Stomach (tissue), 9 donors: ENCODE measurements around the gene AGPS. TPM values are rescaled to one million over a fixed set of nuclear protein-coding genes. Genes with fewer than 3 reads are reported as not detected.

Source experiments
- DNase-seq, 2 donors: peaks; one replicate each; pipeline versions ENCODE4 v3.0.0 to v3.0.0-alpha.2; 2013 to 2019
- H3K27ac ChIP-seq, 5 donors: fragments of 200-600 bp in 4 of 5; sonication (generic) in 4 of 5; one replicate each; pipeline ENCODE4 v1.5.1; 2013 to 2019; ENCODE audit warnings: mild to moderate bottlenecking in 1 of 5, moderate library complexity in 1 of 5
- H3K27me3 ChIP-seq, 3 donors: fragments of 200-600 bp; sonication (generic); one replicate each; pipeline ENCODE4 v1.5.1; 2017 to 2019; ENCODE audit warnings: mixed run types in 1 of 3
- H3K36me3 ChIP-seq, 4 donors: fragments of 200-600 bp; sonication (generic); 1 replicate in 3 of 4; 2 replicates in 1 of 4; pipeline ENCODE4 v1.5.1; 2016 to 2019
- H3K4me1 ChIP-seq, 4 donors: fragments of 200-600 bp; sonication (generic); one replicate each; pipeline ENCODE4 v1.5.1; 2016 to 2019
- H3K4me3 ChIP-seq, 4 donors: fragments of 200-600 bp; sonication (generic) in 3 of 4; one replicate each; pipeline ENCODE4 v1.5.1; 2016 to 2019; ENCODE audit warnings: mild to moderate bottlenecking in 1 of 4
- H3K9me3 ChIP-seq, 4 donors: fragments of 200-600 bp; sonication (generic); one replicate each; pipeline ENCODE4 v1.5.1; 2016 to 2019
- EP300 ChIP-seq: sonication (generic); formaldehyde crosslinking; IDR thresholded peaks from one replicate; pipeline ENCODE4 v1.6.1; 2017; ENCODE audit warnings: antibody characterized with exemption
- POLR2A ChIP-seq, 4 donors: fragments of 450-650 bp; IDR thresholded peaks; one replicate each; pipeline ENCODE4 v1.6.1; 2016; ENCODE audit warnings: antibody characterized with exemption in 4 of 4, control low read depth in 2 of 4, mild to moderate bottlenecking in 1 of 4, moderate library complexity in 1 of 4
- POLR2AphosphoS5 ChIP-seq, 3 donors: sonication (generic); formaldehyde crosslinking; IDR thresholded peaks; one replicate each; pipeline ENCODE4 v1.6.1; 2016; ENCODE audit warnings: antibody characterized with exemption in 3 of 3
- WGBS, 5 donors: extraction: QIAGEN DNeasy Blood & Tissue Kit in 3 of 5; methylation state at CpG; one replicate each; pipeline versions ENCODE4 v1.1.5 to v1.1.7; 2013 to 2018; 5-methylcytosine and 5-hydroxymethylcytosine counted together
- intact Hi-C: fragments of 100-400 bp; cut with DNase I; formaldehyde crosslinking; loops from one replicate; pipeline ENCODE4 v1.15.1; 2023; ENCODE audit warnings: low total_unique reads
- polyA plus RNA-seq, 3 donors: library from polyadenylated mRNA; stranded (reverse); fragments of 200-250 nt; gene quantifications; one replicate each; pipeline ENCODE4 v1.2.3, GENCODE V29; 2013
- small RNA-seq, 4 donors: library from RNA; depleted of rRNA; stranded (forward); fragments of <200 nt; gene quantifications; one replicate each; pipeline ENCODE3, GENCODE V24; 2016
- total RNA-seq, 5 donors: library from RNA; depleted of rRNA; stranded (reverse); fragments of >200 nt; gene quantifications; one replicate each; pipeline versions ENCODE4 v1.1.0 to v1.2.3, GENCODE V29; 2014 to 2016
- TF ChIP-seq, protein P1 (sequence below), 7 experiments: fragments of 450-650 bp in 4 of 7; fragments of 200-600 bp in 3 of 7; sonication (generic) in 3 of 7; IDR thresholded peaks; one replicate each; pipeline ENCODE4 v1.5.1; 2016 to 2019; ENCODE audit warnings: antibody characterized with exemption in 7 of 7, control low read depth in 2 of 7, mild to moderate bottlenecking in 1 of 7
- donor health status: healthy with polysubstance abuse.
- donor health status: Bipolar disorder and iron deficiency.
- donor health status: healthy.

AGPS gene
- total and polyA plus RNA-seq, 8 donors: 4.2 to 163 (median 26.4) TPM

DNA sequence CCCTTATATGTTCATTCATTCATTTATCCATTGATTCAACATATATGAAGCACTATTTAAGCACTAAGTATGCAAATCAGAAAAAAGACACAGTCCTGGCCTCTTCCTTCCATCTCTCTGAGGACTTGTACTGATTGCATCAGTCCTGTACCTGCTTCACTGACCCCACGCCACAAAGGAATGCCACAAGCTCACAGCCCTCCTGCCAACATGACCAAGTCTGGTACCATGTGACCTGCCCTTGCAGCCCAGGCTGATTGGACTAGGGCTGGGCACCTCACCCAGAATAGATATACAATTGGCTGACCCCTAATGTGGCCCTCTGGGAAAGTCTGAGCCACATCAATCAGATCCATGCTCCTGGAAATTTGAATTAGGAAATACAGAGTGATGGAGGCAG, 196.6 kb downstream of the AGPS start:
- no peak overlapping the region for H3K27ac ChIP-seq
- TF ChIP-seq, protein P1, sequence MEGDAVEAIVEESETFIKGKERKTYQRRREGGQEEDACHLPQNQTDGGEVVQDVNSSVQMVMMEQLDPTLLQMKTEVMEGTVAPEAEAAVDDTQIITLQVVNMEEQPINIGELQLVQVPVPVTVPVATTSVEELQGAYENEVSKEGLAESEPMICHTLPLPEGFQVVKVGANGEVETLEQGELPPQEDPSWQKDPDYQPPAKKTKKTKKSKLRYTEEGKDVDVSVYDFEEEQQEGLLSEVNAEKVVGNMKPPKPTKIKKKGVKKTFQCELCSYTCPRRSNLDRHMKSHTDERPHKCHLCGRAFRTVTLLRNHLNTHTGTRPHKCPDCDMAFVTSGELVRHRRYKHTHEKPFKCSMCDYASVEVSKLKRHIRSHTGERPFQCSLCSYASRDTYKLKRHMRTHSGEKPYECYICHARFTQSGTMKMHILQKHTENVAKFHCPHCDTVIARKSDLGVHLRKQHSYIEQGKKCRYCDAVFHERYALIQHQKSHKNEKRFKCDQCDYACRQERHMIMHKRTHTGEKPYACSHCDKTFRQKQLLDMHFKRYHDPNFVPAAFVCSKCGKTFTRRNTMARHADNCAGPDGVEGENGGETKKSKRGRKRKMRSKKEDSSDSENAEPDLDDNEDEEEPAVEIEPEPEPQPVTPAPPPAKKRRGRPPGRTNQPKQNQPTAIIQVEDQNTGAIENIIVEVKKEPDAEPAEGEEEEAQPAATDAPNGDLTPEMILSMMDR (IDR thresholded peaks at IDR 0.05): no peak
- TF ChIP-seq POLR2AphosphoS5 (IDR thresholded peaks at IDR 0.05) (no peak), EP300 (no peak), POLR2A (IDR thresholded peaks at IDR 0.05) (no peak)
- H3K36me3 ChIP-seq: no peaks in the 10 kb centered on the region
- peaks cover 0 to 6% (median 2%) of the 10 kb centered on the region in 4 donors for H3K4me1 ChIP-seq
- no peak overlapping the region for H3K4me3 ChIP-seq
- intact Hi-C loops: no loop called here
- H3K9me3 ChIP-seq: no peaks in the 10 kb centered on the region
- H3K27me3 ChIP-seq: no peaks in the 10 kb centered on the region
- DNase-seq: no peak
- WGBS, 5 donors: 73 to 93% (median 79%) methylated on average over 1 of the region's 1 CpG

DNA sequence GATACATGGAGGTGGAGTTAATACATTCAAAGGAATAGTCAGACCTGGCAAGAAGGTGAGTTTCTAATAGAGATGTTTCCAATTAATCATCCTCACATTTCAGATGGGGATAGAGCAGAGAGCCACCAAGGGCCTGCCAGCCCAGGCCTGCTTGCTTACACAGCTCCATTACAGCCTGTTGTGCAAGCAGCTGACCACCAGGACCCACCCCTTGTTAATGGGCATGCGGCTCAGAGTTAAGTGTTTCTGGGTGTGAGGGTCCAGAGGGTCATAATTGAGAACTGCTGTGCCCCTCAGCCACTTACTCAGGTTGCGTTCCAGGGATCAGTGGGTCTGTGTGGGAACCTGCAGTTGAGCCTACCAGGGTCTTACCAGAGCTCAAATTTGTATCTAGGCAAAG, 199.8 kb downstream of the AGPS start:
- Histone ChIP-seq H3K36me3 (no peaks in the 10 kb centered on the region), H3K4me1 (no peaks in the 10 kb centered on the region), H3K27me3 (no peaks in the 10 kb centered on the region), H3K27ac (no peak overlapping the region), H3K4me3 (no peak overlapping the region), H3K9me3 (no peaks in the 10 kb centered on the region)
- TF ChIP-seq EP300 (no peak), POLR2AphosphoS5 (IDR thresholded peaks at IDR 0.05) (no peak), POLR2A (IDR thresholded peaks at IDR 0.05) (no peak)
- TF ChIP-seq, protein P1 (IDR thresholded peaks at IDR 0.05): no peak
- DNase-seq: no peak
- intact Hi-C loops: no loop called here
- 70 to 91% (median 87%) methylated on average over 2 of the region's 2 CpGs for WGBS, 5 donors

DNA sequence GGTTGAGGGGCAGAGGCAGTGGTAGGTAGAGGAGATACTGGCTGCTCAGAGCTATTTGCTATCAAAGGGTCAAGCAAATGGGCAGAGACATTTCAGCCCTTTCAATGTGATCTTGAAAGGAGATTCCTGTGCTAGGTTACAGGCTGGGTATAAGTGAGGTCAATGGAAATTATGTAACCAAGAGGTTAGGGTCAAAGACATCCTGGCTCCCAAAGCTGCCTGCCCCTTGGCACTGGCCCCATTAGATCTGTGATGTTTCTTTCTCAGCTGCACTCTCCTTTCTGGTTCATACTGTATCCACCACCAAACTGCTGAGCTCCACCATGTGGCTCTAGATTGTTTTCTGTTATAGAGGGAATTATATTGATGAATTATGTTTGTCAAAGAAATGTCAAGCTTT, 200.4 kb downstream of the AGPS start:
- peaks cover 0 to 4% (median 0%) of the 10 kb centered on the region in 4 donors for H3K4me1 ChIP-seq
- DNase-seq: no peak
- H3K36me3 ChIP-seq: no peaks in the 10 kb centered on the region

DNA sequence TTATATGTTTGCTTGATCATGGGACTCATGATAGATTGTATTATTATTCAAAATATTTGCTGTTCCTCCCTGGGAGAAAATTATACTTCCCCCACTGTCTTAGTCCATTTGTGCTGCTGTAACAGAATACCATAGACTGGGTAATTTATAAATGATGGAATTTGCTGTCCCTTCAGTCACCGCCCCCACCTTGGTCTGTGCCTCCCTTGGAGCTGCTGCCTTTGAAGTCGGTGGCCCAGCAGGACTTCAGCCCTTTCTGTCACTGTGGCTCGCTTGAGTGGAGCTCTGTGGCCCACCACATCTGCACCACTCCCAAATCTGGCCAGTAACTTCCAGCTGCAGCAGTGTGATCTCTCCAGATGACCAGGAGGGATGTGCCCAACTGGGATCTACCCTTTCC, 200.8 kb downstream of the AGPS start:
- Histone ChIP-seq H3K36me3 (no peaks in the 10 kb centered on the region), H3K4me3 (no peak overlapping the region), H3K4me1 (peaks cover 0 to 8% (median 2%) of the 10 kb centered on the region in 4 donors), H3K9me3 (no peaks in the 10 kb centered on the region), H3K27me3 (no peaks in the 10 kb centered on the region), H3K27ac (no peak overlapping the region)
- no peak for TF ChIP-seq EP300
- no peak for TF ChIP-seq POLR2A (IDR thresholded peaks at IDR 0.05)
- TF ChIP-seq POLR2AphosphoS5 (IDR thresholded peaks at IDR 0.05): no peak
- intact Hi-C loops: no loop called here
- 84 to 97% (median 95%) methylated on average over 3 of the region's 3 CpGs for WGBS, 5 donors
- no peak for DNase-seq

More for the DNA sequence above, 200.4 kb downstream of the AGPS start:
- Histone ChIP-seq H3K27ac (no peak overlapping the region), H3K27me3 (no peaks in the 10 kb centered on the region), H3K9me3 (no peaks in the 10 kb centered on the region), H3K4me3 (no peak overlapping the region)
- intact Hi-C loops: no loop called here
- TF ChIP-seq EP300 (no peak), POLR2A (IDR thresholded peaks at IDR 0.05) (no peak)
- TF ChIP-seq, protein P1 (IDR thresholded peaks at IDR 0.05): no peak

Small RNA genes lying within 50 kb of the gene (small RNA-seq; reads per million reads assigned to genes)
- 0 reads per million in 4 donors for gene RF01210

Other genes starting within 250 kb of the AGPS start
- 100 to 1,000 TPM in 1 of 5 donors, 10 to 100 TPM in 4; 22.6 to 178 (median 54.3) TPM for gene HNRNPA3, start 180.0 kb upstream of the AGPS start, total RNA-seq
- 100 to 1,000 TPM; 116 to 187 (median 144) TPM for gene HNRNPA3, start 180.0 kb upstream of the AGPS start, polyA plus RNA-seq
- 100 to 1,000 TPM in 4 of 5 donors, 10 to 100 TPM in 1; 37.1 to 223 (median 101) TPM for gene NFE2L2, start 128.0 kb upstream of the AGPS start, total RNA-seq
- gene NFE2L2, start 128.0 kb upstream of the AGPS start, polyA plus RNA-seq: 100 to 1,000 TPM in 2 of 3 donors, 10 to 100 TPM in 1; 84.6 to 144 (median 123) TPM